HEK293 (cell line): ENCODE results near the gene NAP1L3.
A peak's percentile ranks its signal among the peaks of the same experiment; 100 is the strongest.

Experiments
- CTCF ChIA-PET: fragments of 350-600 bp; formaldehyde crosslinking; extraction: SDS; loops from one replicate; lab custom pipeline; 2021; ENCODE audit warnings: antibody characterized with exemption; lab: Yijun Ruan, JAX
- POLR2A ChIA-PET: fragments of 300-600 bp; formaldehyde crosslinking; extraction: SDS; loops from one replicate; lab custom pipeline; 2020; ENCODE audit warnings: antibody characterized with exemption, inconsistent platforms; lab: Yijun Ruan, JAX
- H3K27ac ChIP-seq: fragments of 200-500 bp; sonication (Bioruptor generic); 2 replicates; pipeline ENCODE4 v1.5.1; 2014; ENCODE audit warnings: low read depth, low read length, control low read depth, inconsistent platforms; ENCODE audit errors: extremely low read depth
- H3K36me3 ChIP-seq, 2 experiments: fragments of 200-500 bp in 1 of 2; sonication (Bioruptor generic) in 1 of 2; 1 replicate in 1 of 2; 2 replicates in 1 of 2; pipeline ENCODE4 v1.5.1; 2014 to 2017; ENCODE audit warnings: inconsistent platforms in 2 of 2, low read length in 2 of 2; ENCODE audit not compliant: control insufficient read depth in 2 of 2, insufficient read depth in 1 of 2
- H3K4me1 ChIP-seq: fragments of 200-500 bp; sonication (Bioruptor generic); 2 replicates; pipeline ENCODE4 v1.5.1; 2014; ENCODE audit warnings: mild to moderate bottlenecking, low read length, inconsistent platforms; ENCODE audit not compliant: control insufficient read depth, insufficient read depth
- H3K4me3 ChIP-seq: 2 replicates; pipeline ENCODE4 v1.5.1; 2011; ENCODE audit warnings: low read depth, mild to moderate bottlenecking, control low read depth, low read length, moderate library complexity
- H3K9me3 ChIP-seq: fragments of 200-500 bp; sonication (Bioruptor generic); 2 replicates; pipeline ENCODE4 v1.5.1; 2014; ENCODE audit warnings: low read depth, low read length, inconsistent platforms; ENCODE audit not compliant: control insufficient read depth, insufficient read depth
- AEBP2 ChIP-seq: fragments of 450-650 bp; formaldehyde crosslinking; IDR thresholded peaks from 2 replicates; pipeline ENCODE4 v1.5.1; 2016; ENCODE audit warnings: missing biosample characterization, missing genetic modification characterization, borderline replicate concordance
- ATF2 ChIP-seq: fragments of 450-650 bp; formaldehyde crosslinking; IDR thresholded peaks from 2 replicates; pipeline ENCODE4 v1.5.1; 2016; ENCODE audit warnings: missing biosample characterization, missing genetic modification characterization, low read depth
- BCL11A ChIP-seq: fragments of 450-650 bp; formaldehyde crosslinking; IDR thresholded peaks from 2 replicates; pipeline ENCODE4 v1.5.1; 2016; ENCODE audit warnings: low read depth, missing biosample characterization, missing genetic modification characterization
- BCL11B ChIP-seq: fragments of 450-650 bp; formaldehyde crosslinking; IDR thresholded peaks from 2 replicates; pipeline ENCODE4 v1.5.1; 2016; ENCODE audit warnings: low read depth, missing biosample characterization, missing genetic modification characterization
- CTCF ChIP-seq: fragments of 450-650 bp; formaldehyde crosslinking; IDR thresholded peaks from 2 replicates; pipeline ENCODE4 v1.5.1; 2016; ENCODE audit warnings: missing biosample characterization, missing genetic modification characterization
- ELK4 ChIP-seq: IDR thresholded peaks from 2 replicates; pipeline ENCODE4 v1.6.1; 2011; ENCODE audit warnings: mild to moderate bottlenecking, low read depth, low read length, borderline replicate concordance
- FEZF1 ChIP-seq: fragments of 450-650 bp; formaldehyde crosslinking; IDR thresholded peaks from 2 replicates; pipeline ENCODE4 v1.5.1; 2016; ENCODE audit warnings: missing biosample characterization, missing genetic modification characterization
- GFI1B ChIP-seq: fragments of 450-650 bp; formaldehyde crosslinking; IDR thresholded peaks from 2 replicates; pipeline ENCODE4 v1.5.1; 2016; ENCODE audit warnings: missing biosample characterization, missing genetic modification characterization
- MZF1 ChIP-seq: fragments of 450-650 bp; formaldehyde crosslinking; IDR thresholded peaks from 2 replicates; pipeline ENCODE4 v1.5.1; 2017; ENCODE audit warnings: missing biosample characterization, missing genetic modification characterization, borderline replicate concordance
- YY2 ChIP-seq: fragments of 450-650 bp; formaldehyde crosslinking; IDR thresholded peaks from 2 replicates; pipeline ENCODE4 v1.5.1; 2016; ENCODE audit warnings: missing biosample characterization, missing genetic modification characterization
- ZFP37 ChIP-seq: fragments of 450-650 bp; formaldehyde crosslinking; IDR thresholded peaks from 2 replicates; pipeline ENCODE4 v1.5.1; 2016; ENCODE audit warnings: missing biosample characterization, missing genetic modification characterization
- ZNF174 ChIP-seq: fragments of 450-650 bp; formaldehyde crosslinking; IDR thresholded peaks from 2 replicates; pipeline ENCODE4 v1.5.0; 2017; ENCODE audit warnings: missing biosample characterization, mild to moderate bottlenecking, missing genetic modification characterization
- ZNF211 ChIP-seq: fragments of 450-650 bp; formaldehyde crosslinking; IDR thresholded peaks from 2 replicates; pipeline ENCODE4 v1.5.1; 2016; ENCODE audit warnings: low read depth, missing biosample characterization, missing genetic modification characterization
- ZNF214 ChIP-seq: fragments of 450-650 bp; formaldehyde crosslinking; IDR thresholded peaks from 2 replicates; pipeline ENCODE4 v1.5.1; 2017; ENCODE audit warnings: missing biosample characterization, mild to moderate bottlenecking, missing genetic modification characterization, borderline replicate concordance
- ZNF335 ChIP-seq: fragments of 450-650 bp; formaldehyde crosslinking; conservative IDR thresholded peaks from 2 replicates; pipeline ENCODE4 v1.5.1; 2016; ENCODE audit warnings: missing biosample characterization, missing genetic modification characterization
- ZNF433 ChIP-seq: fragments of 450-650 bp; formaldehyde crosslinking; IDR thresholded peaks from 2 replicates; pipeline ENCODE4 v1.5.1; 2016; ENCODE audit warnings: missing biosample characterization, missing genetic modification characterization, low read depth
- ZNF521 ChIP-seq: fragments of 450-650 bp; formaldehyde crosslinking; IDR thresholded peaks from 2 replicates; pipeline ENCODE4 v1.5.1; 2017; ENCODE audit warnings: missing biosample characterization, mild to moderate bottlenecking, missing genetic modification characterization
- ZNF548 ChIP-seq: fragments of 450-650 bp; formaldehyde crosslinking; IDR thresholded peaks from 2 replicates; pipeline ENCODE4 v1.5.1; 2016; ENCODE audit warnings: missing biosample characterization, missing genetic modification characterization
- ZNF560 ChIP-seq: fragments of 450-650 bp; formaldehyde crosslinking; IDR thresholded peaks from 2 replicates; pipeline ENCODE4 v1.5.1; 2017; ENCODE audit warnings: missing biosample characterization, missing genetic modification characterization, borderline replicate concordance
- ZNF639 ChIP-seq: fragments of 450-650 bp; formaldehyde crosslinking; IDR thresholded peaks from 2 replicates; pipeline ENCODE4 v1.5.1; 2016; ENCODE audit warnings: missing biosample characterization, missing genetic modification characterization
- ZNF645 ChIP-seq: fragments of 450-650 bp; formaldehyde crosslinking; IDR thresholded peaks from 2 replicates; pipeline ENCODE4; 2016; ENCODE audit warnings: missing biosample characterization, missing genetic modification characterization
- ZNF660 ChIP-seq: fragments of 450-650 bp; IDR thresholded peaks from 2 replicates; pipeline ENCODE4 v1.5.1; 2018; ENCODE audit warnings: missing biosample characterization, mild to moderate bottlenecking, missing genetic modification characterization
- ZNF701 ChIP-seq: fragments of 450-650 bp; formaldehyde crosslinking; IDR thresholded peaks from 2 replicates; pipeline ENCODE4 v1.5.1; 2016; ENCODE audit warnings: missing biosample characterization, missing genetic modification characterization
- ZNF776 ChIP-seq: fragments of 450-650 bp; formaldehyde crosslinking; IDR thresholded peaks from 2 replicates; pipeline ENCODE4 v1.5.0; 2017; ENCODE audit warnings: missing biosample characterization, missing genetic modification characterization, borderline replicate concordance
- ZSCAN18 ChIP-seq: fragments of 450-650 bp; formaldehyde crosslinking; IDR thresholded peaks from 2 replicates; pipeline ENCODE4 v1.5.1; 2016; ENCODE audit warnings: missing biosample characterization, missing genetic modification characterization

The NAP1L3 gene

GRCh38 chrX:93695981-93696380 is 22.6 kb upstream of the NAP1L3 start (continued):
- TF ChIP-seq ELK4, result no peak
- no peak for TF ChIP-seq ZNF645 (tag by site-specific recombination)
- TF ChIP-seq ZNF639 (tag by site-specific recombination), result no peak
- no peak for TF ChIP-seq MZF1
- no peak for TF ChIP-seq ZSCAN18 (tag by site-specific recombination)
- TF ChIP-seq CTCF (tag by site-specific recombination), result no peak
- no peak for TF ChIP-seq BCL11B (tag by site-specific recombination)
- TF ChIP-seq AEBP2, result no peak
- TF ChIP-seq ZNF776 (tag by site-specific recombination), result no peak
- TF ChIP-seq YY2 (tag by site-specific recombination), result no peak
- TF ChIP-seq FEZF1 (tag by site-specific recombination), result no peak
- no peak for TF ChIP-seq GFI1B (tag by site-specific recombination)
- no peak for TF ChIP-seq ZNF214 (tag by site-specific recombination)

GRCh38 chrX:93673869-93674271 is 492 bp upstream of the NAP1L3 start, which contains the start of gene FAM133A:
FAM133A (plus strand) TSS chrX:93674206; CDS start chrX:93709420, 35,214 bp downstream.
- CTCF ChIA-PET, result no interaction called here
- POLR2A ChIA-PET, result no interaction called here
- Histone ChIP-seq H3K4me3 (peak within 1 kb of the TSS; percentile 57), H3K9me3 (no peaks in the 10 kb centered on the region), H3K27ac (no peak within 1 kb of the TSS), H3K36me3 (no peaks in the 10 kb centered on the region), H3K4me1 (no peaks in the 10 kb centered on the region)
- TF ChIP-seq ZNF335 (peak; percentile 54), ZNF174 (tag by site-specific recombination) (no peak)

- H3K4me3 ChIP-seq, result no peak overlapping the region
- no peaks in the 10 kb centered on the region for H3K9me3 ChIP-seq
- H3K4me1 ChIP-seq, result no peaks in the 10 kb centered on the region
- ChIA-PET CTCF (no interaction called here), POLR2A (no interaction called here)
- H3K27ac ChIP-seq, result no peak overlapping the region
- H3K36me3 ChIP-seq, result no peaks in the 10 kb centered on the region
- no peak for TF ChIP-seq ZNF521
- no peak for TF ChIP-seq ATF2 (tag by site-specific recombination)
- no peak for TF ChIP-seq ZNF560 (tag by site-specific recombination)
- TF ChIP-seq ZNF211 (tag by site-specific recombination), result no peak
- no peak for TF ChIP-seq ZNF548
- TF ChIP-seq ZFP37, result no peak
- no peak for TF ChIP-seq BCL11A
- TF ChIP-seq ZNF433 (tag by site-specific recombination), result no peak
- no peak for TF ChIP-seq ZNF660
- TF ChIP-seq ZNF701, result no peak
These were observed 12.8 kb downstream of the NAP1L3 start for GRCh38 chrX:93660575-93660974.
